ENCODE data around the gene TUBA1A.
"Not testable (repeated sequence)": the region's sequence is repeated elsewhere in the genome, so short reads cannot be mapped to it uniquely, and the experiment has no call there.

Gene TUBA1A

GRCh38 chr12:49188916-49189367, at the start of gene TUBA1A:
TSS of gene TUBA1A (minus strand) at chr12:49189080. CDS start at chr12:49188979, 101 bp downstream.
- DNase-seq, result peak; percentile 93 to 97

- DNase-seq, result no peak
Measured at GRCh38 chr12:49236423-49236822, 47.5 kb upstream of the TUBA1A start.

DNA sequence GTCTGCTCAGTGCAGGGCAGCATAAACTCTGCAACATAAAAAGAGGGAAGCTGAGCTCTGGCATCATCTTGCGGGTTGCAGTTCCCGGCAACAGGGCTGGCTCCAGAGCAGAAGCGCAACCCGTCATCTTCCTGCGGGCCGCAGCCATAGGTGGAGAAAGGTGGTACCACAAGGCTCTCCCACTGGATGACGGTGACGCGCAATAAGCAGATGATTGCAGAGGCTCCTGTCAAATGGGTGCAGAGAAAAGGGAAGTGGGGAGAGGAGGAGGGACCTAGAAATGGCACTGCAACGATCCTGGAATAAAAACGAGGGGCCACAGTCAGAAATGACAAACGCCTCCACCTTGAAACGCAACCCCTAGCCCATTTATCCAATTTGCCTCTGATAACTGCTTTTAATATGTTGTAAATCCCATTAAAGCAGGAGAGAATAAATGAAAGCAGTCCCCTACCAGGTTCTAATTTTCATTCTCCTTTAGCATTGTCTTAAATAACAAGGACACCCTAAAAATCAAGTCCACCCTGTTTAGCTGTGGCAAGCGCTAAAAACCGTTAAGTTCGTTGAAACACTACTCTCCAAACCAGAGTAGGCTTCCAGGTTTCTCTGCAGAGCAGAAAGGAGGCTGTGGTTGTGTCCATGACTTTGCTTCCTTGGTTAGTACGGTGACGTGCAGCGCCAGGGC, 45.1 kb upstream of the TUBA1A start:
- peak; percentile 46 to 54 for DNase-seq

DNA sequence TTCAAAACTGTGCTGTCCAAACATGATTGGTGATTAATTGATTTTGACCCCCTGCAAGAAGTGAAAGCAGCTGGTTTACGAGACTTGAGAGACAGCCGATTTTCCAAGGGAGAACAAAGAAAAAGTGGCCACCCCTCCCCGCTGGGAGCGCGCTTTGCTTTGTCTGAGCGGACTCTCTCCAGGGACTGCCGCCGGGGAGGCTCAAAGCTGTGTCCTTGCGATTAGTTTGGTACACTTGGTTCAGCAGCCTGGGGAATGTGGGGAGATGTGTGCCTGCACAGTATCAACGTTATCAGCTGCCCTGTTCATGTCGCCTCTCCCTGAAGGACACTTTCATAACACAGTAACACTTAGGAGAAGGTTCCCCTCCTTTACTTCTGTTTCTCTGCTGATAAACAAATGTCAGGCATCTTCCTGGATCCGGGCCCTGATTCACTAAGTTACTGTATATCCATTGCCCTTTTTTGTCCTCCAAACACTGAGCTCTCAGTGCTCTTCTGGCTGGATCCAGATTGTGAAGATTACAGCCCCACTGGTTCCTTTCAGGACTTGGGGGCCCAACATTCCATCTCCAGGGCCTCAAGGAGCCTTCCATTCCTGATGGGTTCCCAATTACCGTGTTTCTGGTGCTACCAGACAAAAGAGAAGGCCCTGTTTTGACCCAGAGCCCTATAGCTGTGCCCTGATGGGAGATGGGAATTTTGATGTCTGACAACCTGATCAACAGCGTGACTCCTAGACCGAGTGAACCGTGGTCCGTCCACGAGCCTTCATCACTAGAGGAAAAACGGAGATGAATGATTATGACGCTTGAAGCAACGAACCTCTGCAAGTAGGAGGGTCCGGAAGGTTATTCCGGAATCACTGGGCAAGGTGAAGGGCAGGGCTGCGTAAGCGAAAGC, 44.3 kb upstream of the TUBA1A start:
- no peak for DNase-seq

DNA sequence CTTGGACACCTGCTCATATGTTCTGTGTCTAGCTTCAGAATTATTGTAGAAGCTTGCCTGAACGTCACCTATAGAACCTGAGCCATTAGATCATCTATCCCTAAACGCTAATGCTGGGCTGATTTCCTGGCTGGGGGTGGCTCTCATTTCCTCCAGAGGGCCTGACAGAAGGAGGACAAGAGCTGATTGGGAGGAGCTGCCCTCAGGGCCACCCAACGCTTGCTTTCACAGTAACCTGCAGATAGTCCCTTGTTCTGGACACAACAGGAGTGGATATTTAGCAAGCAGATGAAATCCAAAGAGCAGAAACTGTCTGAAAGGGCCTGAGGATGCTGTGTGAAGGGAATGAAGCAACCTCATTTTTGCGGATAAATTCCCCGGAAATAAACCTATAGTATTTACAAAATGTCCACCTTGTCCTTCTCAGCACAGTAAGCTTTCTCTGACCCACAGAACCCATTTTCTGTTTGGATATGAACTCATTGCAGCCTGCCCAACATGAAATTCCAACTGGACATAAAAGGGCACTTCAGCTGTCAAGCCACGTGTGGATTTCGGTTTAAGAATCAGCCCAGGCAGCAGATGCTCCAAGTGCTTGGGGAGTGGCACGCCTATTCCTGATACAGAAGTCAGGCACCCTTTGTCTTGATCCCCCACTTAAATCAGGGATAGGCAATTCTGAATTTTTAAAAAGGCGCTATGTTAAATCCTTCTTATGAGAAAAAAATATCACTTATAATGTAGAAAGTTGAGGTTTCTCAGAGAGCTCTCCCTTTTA, 43.2 kb upstream of the TUBA1A start:
- DNase-seq, result no peak

DNA sequence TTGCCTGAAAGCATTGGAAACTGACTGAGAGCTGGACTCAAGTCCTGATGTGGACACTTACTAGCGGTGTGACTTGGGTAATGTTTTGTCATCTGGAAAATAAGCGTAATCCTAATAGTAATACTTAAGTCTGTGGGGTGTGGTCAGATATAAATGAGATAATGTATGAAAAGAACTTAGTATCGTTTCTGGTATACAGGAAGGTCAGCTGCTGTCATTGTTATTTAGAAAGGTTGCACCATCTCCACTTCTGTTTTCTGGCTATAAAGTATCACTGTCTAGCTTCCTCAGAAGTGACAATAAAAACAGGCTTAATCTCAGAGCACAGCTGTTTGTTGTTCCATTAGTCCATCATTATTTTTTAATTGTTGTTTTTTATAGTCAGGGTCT, 41.9 kb upstream of the TUBA1A start:
- DNase-seq, result no peak

DNA sequence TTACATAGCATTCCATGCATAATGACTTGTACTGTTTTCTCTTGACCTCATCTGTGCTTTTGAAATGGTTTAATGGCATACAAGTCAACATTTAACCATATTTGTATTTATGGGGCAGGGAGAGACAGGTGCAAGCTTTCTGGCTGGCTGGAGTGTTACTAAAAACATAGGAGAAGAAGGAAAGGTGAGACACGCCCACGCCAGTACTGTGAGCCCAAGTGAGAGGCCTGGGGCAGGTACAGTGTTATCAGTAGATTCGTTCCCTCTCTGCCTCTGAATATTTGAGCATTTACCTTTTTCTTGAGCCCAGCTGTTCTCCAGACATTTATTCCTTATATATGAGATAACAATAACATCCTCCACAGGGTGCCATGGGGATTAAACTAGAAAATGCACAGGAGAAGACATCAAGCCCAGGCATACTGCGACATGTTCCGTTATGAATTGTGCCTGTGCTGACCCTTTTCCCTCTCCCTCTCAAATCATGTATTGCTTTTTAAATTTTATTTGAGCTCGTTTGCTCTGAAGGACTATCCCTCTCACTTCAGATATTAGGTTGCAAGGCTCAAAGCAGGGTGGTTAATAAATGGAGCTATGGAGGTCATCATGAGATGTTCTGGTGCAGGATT, 41.4 kb upstream of the TUBA1A start:
- no peak for DNase-seq

DNA sequence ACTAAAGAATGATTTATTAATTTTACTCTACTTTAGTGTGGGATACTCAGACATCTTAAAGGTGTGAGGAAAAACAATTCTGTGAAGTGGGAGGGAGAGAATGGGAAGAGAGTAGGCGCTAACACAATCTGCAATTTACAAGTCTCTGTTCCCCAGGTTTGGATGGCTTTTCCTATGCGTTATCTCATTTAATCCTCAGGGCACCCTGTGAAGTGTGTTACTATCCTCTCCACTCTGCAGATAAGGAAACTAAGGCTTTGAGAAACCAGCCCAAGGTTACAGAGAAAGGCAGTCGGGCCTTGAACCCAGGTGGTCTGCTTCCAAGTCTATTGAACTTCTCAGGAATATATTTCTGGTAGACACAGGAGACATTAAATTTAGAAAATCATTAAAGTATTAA, 39.8 kb upstream of the TUBA1A start:
- DNase-seq, result no peak

DNA sequence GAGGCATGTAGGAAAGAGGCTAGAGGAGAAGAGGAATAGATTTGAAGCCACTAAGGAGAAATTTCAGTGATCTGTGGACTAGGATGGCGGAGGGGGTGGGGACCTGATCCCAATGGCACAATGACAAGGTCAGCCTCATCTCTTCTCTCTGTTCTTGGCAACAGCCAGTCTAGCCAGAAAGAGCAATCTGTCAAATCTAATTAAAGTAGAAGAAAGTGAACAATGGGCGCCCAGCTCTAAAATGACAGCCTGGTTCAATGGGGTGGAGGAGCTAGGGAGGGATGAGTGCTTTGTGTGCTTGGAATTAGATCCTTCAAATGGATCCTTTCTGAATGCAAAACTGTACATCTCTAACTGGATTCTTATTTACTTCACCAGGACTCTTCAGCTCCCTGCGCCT, 38.8 kb upstream of the TUBA1A start:
- no peak for DNase-seq

DNA sequence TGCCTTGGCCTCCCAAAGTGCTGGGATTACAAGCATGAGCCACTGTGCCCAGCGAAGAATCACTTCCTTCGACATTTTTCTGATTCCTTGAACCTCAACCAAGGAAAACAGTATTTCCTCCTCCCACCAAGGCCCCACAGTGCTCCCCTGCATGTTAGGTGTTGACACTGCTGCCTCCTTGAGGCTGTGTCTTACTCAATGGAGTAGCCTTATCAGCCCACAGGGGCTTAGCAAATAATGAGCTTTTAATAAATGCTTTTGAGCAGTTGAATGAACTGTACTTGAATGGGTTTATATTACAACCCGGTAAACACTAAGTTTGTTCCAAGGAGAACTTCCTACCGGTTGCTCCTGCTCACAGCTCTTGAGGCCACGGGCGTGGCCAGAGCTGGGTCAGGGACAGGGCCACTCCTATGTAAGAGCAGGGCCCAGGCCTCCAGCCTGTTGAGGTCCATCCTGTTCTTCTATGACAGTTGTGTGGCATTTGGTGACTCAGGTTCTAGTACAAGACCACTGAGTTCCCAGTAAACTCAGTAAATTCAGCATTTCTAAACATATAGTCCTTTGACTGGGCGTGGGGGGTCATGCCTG, 36.8 kb upstream of the TUBA1A start:
- no peak for DNase-seq

GRCh38 chr12:49223590-49224369, 34.9 kb upstream of the TUBA1A start:
- no peak for DNase-seq

GRCh38 chr12:49223122-49223521, 34.2 kb upstream of the TUBA1A start:
- no peak for DNase-seq

DNA sequence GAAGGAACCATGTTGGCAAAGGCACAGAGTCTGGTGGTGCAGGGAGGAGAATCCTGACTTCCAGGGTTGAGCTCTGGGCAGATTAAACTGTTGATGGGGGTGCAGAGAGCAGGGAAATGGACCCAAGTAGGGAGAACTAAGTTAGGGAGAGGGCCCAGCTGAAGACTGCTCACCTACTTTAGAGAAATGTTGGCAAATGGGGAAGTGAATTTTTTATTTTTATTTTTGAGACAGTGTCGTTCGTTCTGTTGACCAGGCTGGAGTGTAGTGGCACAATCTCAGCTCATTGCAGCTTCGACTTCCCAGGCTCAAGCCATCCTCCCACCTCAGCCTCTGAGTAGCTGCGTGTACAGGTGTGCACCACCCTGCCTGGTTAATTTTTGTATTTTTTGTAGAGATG, 32.1 kb upstream of the TUBA1A start:
- no peak for DNase-seq

DNA sequence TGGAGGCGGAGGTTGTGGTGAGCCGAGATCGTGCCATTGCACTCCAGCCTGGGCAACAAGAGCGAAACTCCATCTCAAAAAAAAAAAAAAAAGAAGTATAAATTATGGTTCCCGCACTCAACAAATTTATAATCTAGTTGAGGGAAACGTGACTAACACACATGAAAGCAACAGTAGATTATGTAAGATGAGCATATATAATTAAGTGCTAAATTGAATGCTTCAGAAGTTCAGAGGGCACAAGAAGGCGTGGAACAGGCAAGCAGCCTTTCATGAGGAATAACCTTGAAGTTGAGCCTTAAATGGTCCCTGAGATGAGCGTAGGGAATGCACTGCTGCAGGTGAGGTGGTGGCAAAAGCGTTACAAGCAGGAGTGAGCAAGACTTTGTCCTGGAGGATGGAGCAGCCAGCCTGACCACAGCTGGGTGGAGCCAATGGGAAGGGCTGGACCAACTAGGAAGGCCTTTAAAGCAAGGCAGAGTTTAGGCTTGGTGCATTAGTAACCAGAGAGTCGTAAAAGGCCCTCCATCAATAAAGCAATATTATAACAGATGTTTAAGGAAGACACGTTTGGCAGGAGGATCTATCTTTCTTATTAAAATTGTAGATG, 30.6 kb upstream of the TUBA1A start:
- no peak for DNase-seq

- DNase-seq, result no peak
Measured at GRCh38 chr12:49212572-49212971, 23.7 kb upstream of the TUBA1A start.

GRCh38 chr12:49210703-49211102, 21.8 kb upstream of the TUBA1A start:
- not testable (repeated sequence) for DNase-seq

GRCh38 chr12:49208676-49209075, 19.8 kb upstream of the TUBA1A start:
- DNase-seq, result no peak

- no peak for DNase-seq
Measured at GRCh38 chr12:49208146-49208545, 19.3 kb upstream of the TUBA1A start.

GRCh38 chr12:49206389-49206788, 17.5 kb upstream of the TUBA1A start:
- no peak for DNase-seq

- no peak for DNase-seq
Measured at GRCh38 chr12:49201595-49202295, 12.9 kb upstream of the TUBA1A start.
